ENCODE measurements around the gene RAB7A.

DNA sequence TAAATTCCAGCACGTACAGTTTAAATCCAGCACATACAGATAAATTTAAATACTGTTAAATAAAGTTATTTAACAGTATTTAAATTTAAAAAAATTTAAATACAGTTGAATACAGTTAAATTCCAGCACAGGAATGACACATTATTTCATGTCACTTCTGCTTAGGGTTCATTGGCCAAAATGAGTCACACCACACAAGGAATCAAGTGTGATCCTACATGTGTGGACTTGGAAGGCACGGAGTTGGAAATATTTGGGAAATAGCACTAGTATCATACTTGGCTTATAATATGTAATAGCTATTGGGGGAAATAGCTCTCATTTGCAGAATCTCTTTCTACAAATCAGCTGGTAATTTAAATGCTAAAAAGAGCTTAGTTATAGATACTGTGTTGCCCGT, 10.6 kb downstream of the RAB7A start:
- TF ChIP-seq CTCF (CRISPR knock-in tag; IDR thresholded peaks at IDR 0.05), result no peak
- TF ChIP-seq ZNF431 (CRISPR knock-in tag; IDR thresholded peaks at IDR 0.05; ENCODE audit: borderline replicate concordance, low read depth), result no peak
